IPS DF 4.7 (cell line): Measurements from ENCODE around the gene KCNQ1.

Source experiments
- DNase-seq: peaks from one replicate; pipeline ENCODE4 v3.0.0-alpha.2; 2013; ENCODE audit warnings: low spot score; ENCODE audit errors: extremely low read depth

Gene KCNQ1

DNA sequence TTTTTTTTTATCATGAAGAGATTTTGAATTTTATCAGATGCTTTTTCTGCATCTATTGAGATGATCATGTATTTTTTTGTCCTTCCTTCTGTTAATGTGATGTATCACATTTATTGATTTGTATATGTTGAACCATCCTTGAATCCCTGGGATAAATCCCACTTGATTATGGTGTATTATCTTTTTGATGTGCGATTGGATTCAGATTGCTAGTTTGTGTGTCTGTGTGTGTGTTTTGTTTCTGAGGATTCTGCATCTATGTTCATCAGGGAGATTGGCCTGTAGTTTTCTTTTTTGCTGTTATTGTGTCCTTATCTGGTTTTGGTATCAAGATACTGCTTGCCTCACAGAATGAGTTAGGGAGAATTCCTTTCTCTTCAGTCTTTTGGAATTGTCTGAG is 202.4 kb downstream of the KCNQ1 start:
- DNase-seq: no peak

GRCh38 chr11:2647953-2648352 is 203.1 kb downstream of the KCNQ1 start:
- no peak for DNase-seq

DNA sequence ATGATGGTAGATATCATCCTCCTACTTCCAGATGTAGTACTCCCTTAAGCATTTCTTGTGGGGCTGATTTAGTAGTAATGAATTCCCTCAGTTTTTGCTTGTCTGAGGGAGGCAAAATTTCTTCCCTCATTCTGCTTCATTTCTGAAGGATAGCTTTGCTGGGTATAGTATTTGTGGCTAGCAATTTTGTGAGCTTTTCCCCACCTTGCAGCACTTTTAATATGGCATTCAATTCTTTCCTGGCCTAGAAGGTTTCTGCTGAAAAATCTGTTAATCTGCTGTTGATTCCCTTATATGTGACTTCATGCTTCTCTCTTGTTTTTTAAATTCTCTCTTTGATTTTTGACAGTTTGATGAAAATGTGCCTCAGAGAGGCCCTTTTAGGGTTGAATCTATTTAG is 204.6 kb downstream of the KCNQ1 start:
- no peak for DNase-seq

- no peak for DNase-seq
Observed at GRCh38 chr11:2649848-2650247, 205.0 kb downstream of the KCNQ1 start.

GRCh38 chr11:2650343-2650867 is 205.6 kb downstream of the KCNQ1 start:
- DNase-seq: no peak

DNA sequence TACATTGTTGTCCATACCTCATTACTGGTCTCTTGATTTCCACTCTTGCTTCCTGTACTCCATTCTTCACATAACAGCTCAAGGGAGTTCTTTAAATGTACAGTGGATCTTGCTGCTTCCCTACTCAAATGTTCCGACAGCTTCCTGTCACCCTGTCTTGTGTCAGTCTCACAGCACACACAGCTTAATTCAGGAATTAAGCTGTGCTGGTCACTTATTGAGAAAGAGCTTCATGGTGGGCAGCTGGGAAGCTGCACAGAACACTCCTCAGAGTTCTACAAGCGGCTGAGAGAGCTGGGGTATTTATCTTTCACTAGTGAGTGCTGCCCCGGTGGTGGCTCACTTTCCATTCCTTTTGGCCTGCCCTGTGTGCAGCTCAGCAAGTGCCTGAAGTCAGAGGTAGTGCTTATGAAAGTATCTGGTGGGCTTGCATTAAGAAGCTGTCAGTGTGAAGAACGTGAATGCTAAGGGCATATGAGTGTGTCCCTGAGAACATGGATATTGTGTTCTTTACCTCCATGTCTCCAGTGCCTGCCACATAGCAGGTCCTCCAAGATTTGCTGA is 206.3 kb downstream of the KCNQ1 start:
- no peak for DNase-seq

GRCh38 chr11:2651826-2652271 is 207.0 kb downstream of the KCNQ1 start:
- DNase-seq: no peak

DNA sequence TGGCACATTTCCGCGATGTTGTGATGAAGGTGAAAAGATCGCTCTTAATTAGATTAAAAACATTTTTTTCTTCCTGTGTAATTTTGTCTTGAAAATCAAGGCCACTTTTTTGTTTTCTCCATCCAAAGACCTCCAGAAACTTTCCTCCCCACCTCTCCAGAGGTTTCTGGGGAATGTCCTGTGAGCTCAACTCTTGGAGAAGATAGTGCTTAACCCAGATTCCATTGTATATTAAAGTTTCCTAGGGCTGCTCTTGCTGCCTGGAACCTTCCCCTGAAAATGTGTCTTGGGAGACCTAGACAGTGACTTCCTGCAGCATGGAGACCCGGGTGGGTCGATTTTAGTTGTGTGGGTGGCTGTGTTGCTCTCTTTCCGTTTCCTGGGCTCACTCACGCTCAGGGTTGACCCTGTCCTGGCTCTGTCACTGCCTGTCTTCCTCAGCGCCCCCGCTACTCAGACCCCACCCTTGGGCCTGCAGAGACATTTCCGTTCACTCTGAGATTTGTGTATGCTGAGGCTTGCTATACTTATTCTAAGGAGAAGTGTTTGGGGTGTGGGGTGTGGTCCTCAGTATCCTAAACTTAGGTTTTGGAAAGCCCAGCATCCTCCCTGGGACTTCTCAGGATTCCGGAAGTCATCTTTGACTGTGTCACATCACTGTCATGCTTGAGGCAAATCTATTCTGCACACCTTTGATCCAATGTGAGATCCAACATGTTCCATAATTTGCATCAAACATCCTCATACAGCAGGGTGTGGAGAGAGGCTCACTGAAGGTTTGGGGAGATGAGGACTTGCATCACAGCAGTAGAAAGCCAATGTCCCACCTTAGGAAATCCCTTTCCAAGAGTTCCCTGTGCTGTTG is 207.8 kb downstream of the KCNQ1 start:
- DNase-seq: no peak

GRCh38 chr11:2653198-2653551 is 208.4 kb downstream of the KCNQ1 start:
- DNase-seq: no peak

- no peak for DNase-seq
Observed at GRCh38 chr11:2653930-2654739, 209.3 kb downstream of the KCNQ1 start.

- no peak for DNase-seq
Observed at GRCh38 chr11:2655016-2655719, 210.4 kb downstream of the KCNQ1 start.

GRCh38 chr11:2655834-2656622 is 211.2 kb downstream of the KCNQ1 start:
- DNase-seq: no peak

DNA sequence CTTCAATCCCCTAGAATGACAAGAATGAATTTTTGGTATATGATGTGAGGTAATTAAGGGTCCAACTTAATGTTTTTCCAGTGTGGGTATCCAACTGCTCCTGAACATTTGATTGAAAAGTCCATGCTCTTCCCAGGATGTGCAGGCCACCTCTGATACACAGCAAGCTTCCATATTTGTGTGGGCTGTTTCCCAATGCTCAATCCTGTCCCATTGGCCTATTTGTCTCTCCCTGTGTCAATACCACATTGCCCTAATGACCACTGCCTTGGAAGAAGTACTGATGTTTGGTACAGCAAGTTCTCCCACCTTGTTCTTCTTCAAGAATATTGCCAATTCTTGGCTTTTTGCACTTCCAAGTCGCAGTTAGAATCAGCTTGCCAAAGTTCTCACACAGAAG is 212.1 kb downstream of the KCNQ1 start:
- DNase-seq: no peak

- no peak for DNase-seq
Observed at GRCh38 chr11:2657697-2658284, 213.0 kb downstream of the KCNQ1 start.

DNA sequence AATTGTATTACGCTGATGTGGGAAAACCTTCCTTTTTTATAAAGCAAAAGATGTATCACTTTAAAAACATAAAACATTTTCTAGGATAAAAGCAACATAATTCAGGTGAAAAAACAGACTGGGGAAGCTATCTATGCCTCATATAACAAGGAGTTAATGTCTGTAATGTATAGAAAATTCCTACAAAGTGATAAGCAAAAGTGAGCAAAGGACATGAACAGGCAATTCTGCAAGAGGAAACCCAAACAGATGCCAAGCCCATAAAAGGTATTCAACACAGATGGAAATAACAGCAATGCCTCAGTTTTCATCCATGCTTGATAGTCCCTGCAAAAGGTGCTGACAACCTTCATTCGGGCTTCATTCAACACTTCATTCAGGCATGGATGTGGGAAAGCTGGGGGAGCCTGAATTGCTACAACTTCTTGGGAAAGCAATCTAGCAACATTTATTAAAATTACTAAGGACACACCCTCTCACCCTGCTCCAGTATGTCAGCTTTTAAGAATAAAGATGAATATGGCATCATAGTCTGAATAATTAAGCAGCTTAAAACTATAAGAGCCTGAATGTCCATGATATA is 215.6 kb downstream of the KCNQ1 start:
- DNase-seq: no peak

- DNase-seq: no peak
Observed at GRCh38 chr11:2661173-2662023, 216.6 kb downstream of the KCNQ1 start.

GRCh38 chr11:2662024-2662312 is 217.2 kb downstream of the KCNQ1 start:
- DNase-seq: no peak

GRCh38 chr11:2662430-2663299 is 217.9 kb downstream of the KCNQ1 start:
- no peak for DNase-seq
